NCI-H1092 treated with DMSO at 0.1 percent for 48 hours (cell line): ENCODE data around the gene USP17L25.
"Not testable (repeated sequence)": the region's sequence is repeated elsewhere in the genome, so short reads cannot be mapped to it uniquely, and the experiment has no call there.

Source experiments
- DNase-seq: peaks from one replicate; lab custom pipeline; 2025; lab: John Stamatoyannopoulos, UW

USP17L25 gene

GRCh38 chr4:9329611-9330010 is at the start of gene USP17L25:
USP17L25 (plus strand) TSS chr4:9329911; CDS start chr4:9329911, 0 bp downstream.
- not testable (repeated sequence) for DNase-seq

GRCh38 chr4:9324191-9324590 is 5.5 kb upstream of the USP17L25 start:
- not testable (repeated sequence) for DNase-seq

GRCh38 chr4:9324865-9325264 is 4.8 kb upstream of the USP17L25 start, which contains the start of gene USP17L24:
USP17L24 (plus strand) TSS chr4:9325165; CDS start chr4:9325165, 0 bp downstream.
- DNase-seq: not testable (repeated sequence)

- DNase-seq: not testable (repeated sequence)
These were observed 4.6 kb downstream of the USP17L25 start, which contains the start of gene USP17L26 for GRCh38 chr4:9334358-9334757. USP17L26 (plus strand) TSS chr4:9334658; CDS start chr4:9334658, 0 bp downstream.

- DNase-seq: not testable (repeated sequence)
These were observed 9.4 kb downstream of the USP17L25 start, which contains the start of gene USP17L5 for GRCh38 chr4:9339103-9339502. USP17L5 (plus strand) TSS chr4:9339403; CDS start chr4:9339403, 0 bp downstream.

- DNase-seq: not testable (repeated sequence)
These were observed 14.1 kb downstream of the USP17L25 start, which contains the start of gene USP17L27 for GRCh38 chr4:9343848-9344247. USP17L27 (plus strand) TSS chr4:9344148; CDS start chr4:9344148, 0 bp downstream.

- DNase-seq: not testable (repeated sequence)
These were observed 18.9 kb downstream of the USP17L25 start, which contains the start of gene USP17L28 for GRCh38 chr4:9348593-9348992. USP17L28 (plus strand) TSS chr4:9348893; CDS start chr4:9348893, 0 bp downstream.

- not testable (repeated sequence) for DNase-seq
These were observed 21.2 kb downstream of the USP17L25 start for GRCh38 chr4:9350866-9351265.

- DNase-seq: not testable (repeated sequence)
These were observed 23.6 kb downstream of the USP17L25 start, which contains the start of gene USP17L29 for GRCh38 chr4:9353338-9353737. USP17L29 (plus strand) TSS chr4:9353638; CDS start chr4:9353638, 0 bp downstream.

- not testable (repeated sequence) for DNase-seq
These were observed 33.1 kb downstream of the USP17L25 start, which contains the start of gene USP17L30 for GRCh38 chr4:9362829-9363228. USP17L30 (plus strand) TSS chr4:9363129; CDS start chr4:9363129, 0 bp downstream.

GRCh38 chr4:9379881-9380280 is 50.2 kb downstream of the USP17L25 start:
- not testable (repeated sequence) for DNase-seq
